Ascending aorta (tissue), 2 donors: ENCODE results near the gene NEMF. TPM values are rescaled to one million over a fixed set of nuclear protein-coding genes. Genes with fewer than 3 reads are reported as not detected.

Source experiments
- DNase-seq, 2 donors: peaks; one replicate each; pipeline ENCODE4 v3.0.0-alpha.2; 2019; ENCODE audit warnings: low spot score in 2 of 2
- H3K27ac ChIP-seq, 2 donors: fragments of 200-600 bp; sonication (generic); one replicate each; pipeline ENCODE4 v1.5.1; 2016 to 2017; ENCODE audit warnings: mild to moderate bottlenecking in 1 of 2
- H3K27me3 ChIP-seq: fragments of 200-600 bp; sonication (generic); one replicate; pipeline ENCODE4 v1.5.1; 2017
- H3K36me3 ChIP-seq, 2 donors: fragments of 200-600 bp; sonication (generic); one replicate each; pipeline ENCODE4 v1.5.1; 2016
- H3K4me1 ChIP-seq, 2 donors: fragments of 200-600 bp; sonication (generic); one replicate each; pipeline ENCODE4 v1.5.1; 2016 to 2017; ENCODE audit warnings: mild to moderate bottlenecking in 1 of 2
- H3K4me3 ChIP-seq, 2 donors: fragments of 200-600 bp; sonication (generic); one replicate each; pipeline ENCODE4 v1.5.1; 2016 to 2017; ENCODE audit warnings: mild to moderate bottlenecking in 1 of 2
- H3K9me3 ChIP-seq, 2 donors: fragments of 200-600 bp; sonication (generic); one replicate each; pipeline ENCODE4 v1.5.1; 2016
- CTCF ChIP-seq, 3 experiments: fragments of 200-600 bp in 2 of 3; fragments of 450-650 bp in 1 of 3; sonication (generic) in 2 of 3; IDR thresholded peaks; one replicate each; pipeline ENCODE4 v1.5.1; 2016 to 2019; ENCODE audit warnings: antibody characterized with exemption in 3 of 3, mild to moderate bottlenecking in 1 of 3, moderate library complexity in 1 of 3
- intact Hi-C: fragments of 100-400 bp; cut with DNase I; formaldehyde crosslinking; loops from one replicate; pipeline ENCODE4 v1.15.1; 2023
- total RNA-seq: library from RNA; depleted of rRNA; stranded (reverse); fragments of >200 nt; gene quantifications from one replicate; pipeline ENCODE4 v1.1.0, GENCODE V29; 2016

The NEMF gene
- total RNA-seq, 1 donor from 2014 or later, result 14.6 TPM

GRCh38 chr14:49861699-49862088 lies 9.1 kb upstream of the NEMF start:
- Histone ChIP-seq H3K27me3 (no peaks in the 10 kb centered on the region), H3K27ac (peak overlapping the region; percentile 98 to 99), H3K4me3 (peak overlapping the region; percentile 65 to 77), H3K36me3 (no peaks in the 10 kb centered on the region), H3K4me1 (peaks cover 2 to 11% of the 10 kb centered on the region in 2 donors), H3K9me3 (no peaks in the 10 kb centered on the region)
- intact Hi-C loops, result loop anchor here (2.0 to 10.0 kb wide), 8 partner anchors 121 to 671 kb away; partner anchors contain the start of genes DMAC2L, KLHDC1, L2HGDH and MAP4K5
- peak in 1 of 2 donors; percentile 86 for DNase-seq
- TF ChIP-seq CTCF (IDR thresholded peaks at IDR 0.05), result no peak

GRCh38 chr14:49860988-49861698 lies 8.6 kb upstream of the NEMF start:
- Histone ChIP-seq H3K27ac (peak overlapping the region; percentile 98 to 99), H3K4me3 (peak overlapping the region; percentile 65 to 77), H3K36me3 (no peaks in the 10 kb centered on the region), H3K27me3 (no peaks in the 10 kb centered on the region), H3K4me1 (peaks cover 2 to 11% of the 10 kb centered on the region in 2 donors), H3K9me3 (no peaks in the 10 kb centered on the region)
- no peak for DNase-seq
- intact Hi-C loops, result loop anchor here (5.0 to 10.0 kb wide), 5 partner anchors 121 to 671 kb away; partner anchors contain the start of genes DMAC2L, KLHDC1, L2HGDH and MAP4K5
- no peak for TF ChIP-seq CTCF (IDR thresholded peaks at IDR 0.05)

GRCh38 chr14:49858383-49858782 lies 5.8 kb upstream of the NEMF start:
- no peaks in the 10 kb centered on the region for H3K9me3 ChIP-seq
- H3K4me3 ChIP-seq, result no peak overlapping the region
- no peaks in the 10 kb centered on the region for H3K36me3 ChIP-seq
- no peaks in the 10 kb centered on the region for H3K27me3 ChIP-seq
- no peak for TF ChIP-seq CTCF (IDR thresholded peaks at IDR 0.05)
- H3K4me1 ChIP-seq, result peaks cover 2% of the 10 kb centered on the region in 2 donors
- H3K27ac ChIP-seq, result no peak overlapping the region
- DNase-seq, result no peak
- intact Hi-C loops, result no loop called here

GRCh38 chr14:49857427-49858003 lies 4.9 kb upstream of the NEMF start:
- H3K4me3 ChIP-seq, result no peak overlapping the region
- no peaks in the 10 kb centered on the region for H3K9me3 ChIP-seq
- H3K36me3 ChIP-seq, result no peaks in the 10 kb centered on the region
- peaks cover 2% of the 10 kb centered on the region in 2 donors for H3K4me1 ChIP-seq
- H3K27ac ChIP-seq, result no peak overlapping the region
- no peaks in the 10 kb centered on the region for H3K27me3 ChIP-seq
- DNase-seq, result no peak
- intact Hi-C loops, result no loop called here
- TF ChIP-seq CTCF (IDR thresholded peaks at IDR 0.05), result no peak

GRCh38 chr14:49853572-49854375 lies 1.2 kb upstream of the NEMF start:
- Histone ChIP-seq H3K27ac (peak overlapping the region in 1 of 2 donors; percentile 86), H3K4me3 (peak overlapping the region; percentile 81 to 92), H3K27me3 (no peaks in the 10 kb centered on the region), H3K9me3 (no peaks in the 10 kb centered on the region), H3K36me3 (peaks cover 3 to 21% of the 10 kb centered on the region in 2 donors), H3K4me1 (peaks cover 0 to 9% of the 10 kb centered on the region in 2 donors)
- peak; percentile 65 to 87 (median 73) for TF ChIP-seq CTCF (IDR thresholded peaks at IDR 0.05)
- intact Hi-C loops, result loop anchor here (2.0 kb wide), 1 partner anchor 263 kb away; the partner anchor contains the start of gene VCPKMT
- peak in 1 of 2 donors; percentile 87 for DNase-seq
